SK-N-SH (cell line): ENCODE results near the gene GLTPD2.

ENCODE experiments used
- CTCF ChIP-seq: fragments of 200-600 bp; sonication (generic); IDR thresholded peaks from 2 replicates; pipeline ENCODE4 v1.6.1; 2017; ENCODE audit warnings: antibody characterized with exemption, mild to moderate bottlenecking, moderate library complexity
- POLR2AphosphoS5 ChIP-seq: IDR thresholded peaks from 2 replicates; pipeline ENCODE4 v1.6.1; 2012; ENCODE audit warnings: low read depth, low read length
- YY1 ChIP-seq: IDR thresholded peaks from 2 replicates; pipeline ENCODE4 v1.4.0; 2012; ENCODE audit warnings: low read depth, mild to moderate bottlenecking

- TF ChIP-seq POLR2AphosphoS5, result no peak
- no peak for TF ChIP-seq CTCF
- no peak for TF ChIP-seq YY1
Observed at GRCh38 chr17:4786106-4786511, 2.7 kb upstream of the GLTPD2 start, which contains the start of gene VMO1.
